Endothelial cell (in vitro differentiated cells): ENCODE results near the gene SEC16B. TPM values are rescaled to one million over a fixed set of nuclear protein-coding genes. Genes with fewer than 3 reads are reported as not detected.

Experiments used
- DNase-seq: peaks from one replicate; pipeline ENCODE4 v3.0.0; 2021; ENCODE audit warnings: low spot score
- H3K27ac Mint-ChIP-seq: one replicate; pipeline ENCODE4 v1.8.0; 2021; ENCODE audit warnings: mixed read lengths, inconsistent platforms; ENCODE audit not compliant: unreplicated experiment
- H3K27me3 Mint-ChIP-seq: one replicate; pipeline ENCODE4 v1.8.0; 2021; ENCODE audit warnings: mild to moderate bottlenecking, moderate library complexity, mixed read lengths, inconsistent platforms; ENCODE audit not compliant: unreplicated experiment
- H3K36me3 Mint-ChIP-seq: one replicate; pipeline ENCODE4 v1.8.0; 2021; ENCODE audit warnings: mild to moderate bottlenecking, low read depth, mixed read lengths, inconsistent platforms; ENCODE audit not compliant: unreplicated experiment
- H3K4me1 Mint-ChIP-seq: one replicate; pipeline ENCODE4 v1.8.0; 2021; ENCODE audit warnings: mild to moderate bottlenecking, mixed read lengths, inconsistent platforms; ENCODE audit not compliant: unreplicated experiment
- H3K4me3 Mint-ChIP-seq: one replicate; pipeline ENCODE4 v1.8.0; 2021; ENCODE audit warnings: mild to moderate bottlenecking, mixed read lengths, inconsistent platforms; ENCODE audit not compliant: unreplicated experiment
- H3K9me3 Mint-ChIP-seq: one replicate; pipeline ENCODE4 v1.8.0; 2021; ENCODE audit warnings: mixed read lengths, inconsistent platforms; ENCODE audit not compliant: unreplicated experiment
- total RNA-seq: library from RNA; stranded (reverse); fragmentation: NEBNext Ultra II Directional; extraction: Animal tissue kit (Norgen Biotek cat#: 25700); gene quantifications from one replicate; pipeline ENCODE4 v1.2.1, GENCODE V29; 2021; ENCODE audit not compliant: unreplicated experiment
- TF ChIP-seq, protein P1 (sequence below): fragments of 200-600 bp; sonication (generic); IDR thresholded peaks from one replicate; pipeline ENCODE4 v1.5.0; 2021; ENCODE audit warnings: antibody characterized with exemption; ENCODE audit not compliant: unreplicated experiment

SEC16B gene
- total RNA-seq, 1 donor from 2014 or later, result 0.49 TPM

DNA sequence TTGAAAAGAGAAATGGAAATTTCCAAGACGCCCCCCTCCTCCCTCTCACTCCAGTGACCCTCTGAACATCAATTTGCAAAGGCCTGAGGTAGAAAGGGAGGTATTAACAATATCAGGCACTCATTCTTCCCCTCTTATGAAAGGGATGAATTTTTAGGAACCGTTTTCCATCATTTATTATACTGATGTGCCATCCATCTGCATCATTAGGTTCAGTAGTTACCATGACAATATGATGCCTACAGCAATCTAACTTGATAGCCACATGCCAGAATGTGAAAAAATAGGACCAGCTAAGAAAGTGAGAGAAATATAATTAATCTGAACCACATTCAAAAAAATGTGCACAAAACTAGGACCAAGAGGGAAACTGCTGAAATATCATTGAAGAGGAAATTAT lies 40.9 kb downstream of the SEC16B start:
- H3K27me3 Mint-ChIP-seq, result no peaks in the 10 kb centered on the region
- no peak for DNase-seq
- TF ChIP-seq, protein P1, sequence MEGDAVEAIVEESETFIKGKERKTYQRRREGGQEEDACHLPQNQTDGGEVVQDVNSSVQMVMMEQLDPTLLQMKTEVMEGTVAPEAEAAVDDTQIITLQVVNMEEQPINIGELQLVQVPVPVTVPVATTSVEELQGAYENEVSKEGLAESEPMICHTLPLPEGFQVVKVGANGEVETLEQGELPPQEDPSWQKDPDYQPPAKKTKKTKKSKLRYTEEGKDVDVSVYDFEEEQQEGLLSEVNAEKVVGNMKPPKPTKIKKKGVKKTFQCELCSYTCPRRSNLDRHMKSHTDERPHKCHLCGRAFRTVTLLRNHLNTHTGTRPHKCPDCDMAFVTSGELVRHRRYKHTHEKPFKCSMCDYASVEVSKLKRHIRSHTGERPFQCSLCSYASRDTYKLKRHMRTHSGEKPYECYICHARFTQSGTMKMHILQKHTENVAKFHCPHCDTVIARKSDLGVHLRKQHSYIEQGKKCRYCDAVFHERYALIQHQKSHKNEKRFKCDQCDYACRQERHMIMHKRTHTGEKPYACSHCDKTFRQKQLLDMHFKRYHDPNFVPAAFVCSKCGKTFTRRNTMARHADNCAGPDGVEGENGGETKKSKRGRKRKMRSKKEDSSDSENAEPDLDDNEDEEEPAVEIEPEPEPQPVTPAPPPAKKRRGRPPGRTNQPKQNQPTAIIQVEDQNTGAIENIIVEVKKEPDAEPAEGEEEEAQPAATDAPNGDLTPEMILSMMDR, result no peak
- H3K4me3 Mint-ChIP-seq, result no peak overlapping the region
- H3K36me3 Mint-ChIP-seq, result no peaks in the 10 kb centered on the region
- H3K9me3 Mint-ChIP-seq, result no peaks in the 10 kb centered on the region
- peaks cover 4% of the 10 kb centered on the region for H3K4me1 Mint-ChIP-seq
- H3K27ac Mint-ChIP-seq, result no peak overlapping the region

- Mint-ChIP-seq H3K4me1 (peaks cover 4% of the 10 kb centered on the region), H3K27ac (no peak overlapping the region), H3K9me3 (no peaks in the 10 kb centered on the region), H3K27me3 (no peaks in the 10 kb centered on the region), H3K36me3 (no peaks in the 10 kb centered on the region), H3K4me3 (no peak overlapping the region)
- no peak for DNase-seq
- TF ChIP-seq, protein P1, result no peak
These were observed 41.7 kb downstream of the SEC16B start for GRCh38 chr1:177928194-177928593.

- no peak for DNase-seq
- Mint-ChIP-seq H3K4me3 (no peak overlapping the region), H3K27ac (no peak overlapping the region), H3K27me3 (no peaks in the 10 kb centered on the region), H3K4me1 (peaks cover 4% of the 10 kb centered on the region), H3K9me3 (no peaks in the 10 kb centered on the region), H3K36me3 (no peaks in the 10 kb centered on the region)
- TF ChIP-seq, protein P1, result no peak
These were observed 42.7 kb downstream of the SEC16B start for GRCh38 chr1:177927021-177927596.

DNA sequence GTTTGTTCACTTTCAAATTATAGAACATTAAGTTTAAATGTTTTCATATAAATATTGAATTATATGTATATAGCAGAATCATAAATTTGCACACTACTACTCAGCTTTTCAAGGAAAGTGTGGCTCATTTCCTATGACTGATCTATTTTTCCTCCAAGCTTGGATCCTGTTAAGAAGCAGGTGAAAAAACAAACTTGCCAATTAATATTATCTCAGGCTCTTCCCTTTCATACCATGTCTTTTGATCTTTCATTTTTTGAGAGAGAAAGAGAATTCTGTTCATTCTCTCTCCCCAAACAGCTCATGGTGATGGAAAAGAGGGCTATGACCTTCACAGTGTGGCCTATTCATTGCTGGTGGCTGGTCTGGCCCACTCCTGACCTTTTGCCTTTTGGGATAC lies 43.7 kb downstream of the SEC16B start:
- DNase-seq, result no peak
- Mint-ChIP-seq H3K4me1 (peaks cover 4% of the 10 kb centered on the region), H3K27ac (no peak overlapping the region), H3K9me3 (no peaks in the 10 kb centered on the region), H3K27me3 (no peaks in the 10 kb centered on the region), H3K4me3 (no peak overlapping the region), H3K36me3 (no peaks in the 10 kb centered on the region)
- TF ChIP-seq, protein P1, result no peak

GRCh38 chr1:177925006-177925405 lies 44.9 kb downstream of the SEC16B start:
- TF ChIP-seq, protein P1, result no peak
- no peak overlapping the region for H3K27ac Mint-ChIP-seq
- H3K27me3 Mint-ChIP-seq, result no peaks in the 10 kb centered on the region
- no peak for DNase-seq
- no peak overlapping the region for H3K4me3 Mint-ChIP-seq
- no peaks in the 10 kb centered on the region for H3K36me3 Mint-ChIP-seq
- peaks cover 4% of the 10 kb centered on the region for H3K4me1 Mint-ChIP-seq
- H3K9me3 Mint-ChIP-seq, result no peaks in the 10 kb centered on the region
